ENCODE data around the gene ZNRF2.

DNA sequence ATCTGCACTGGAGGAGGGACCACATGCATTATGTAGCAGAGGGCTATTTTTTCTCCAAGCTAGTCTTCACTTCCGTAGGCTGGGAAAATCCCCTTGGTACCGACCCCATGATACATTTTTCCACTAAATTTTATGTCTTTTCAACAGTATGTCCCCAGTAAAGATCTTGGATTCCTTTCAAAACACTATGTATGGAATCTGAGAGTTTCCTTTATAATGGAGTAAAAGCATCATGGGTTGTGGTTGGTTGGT is 4.8 kb upstream of the ZNRF2 start:
- no peak for TF ChIP-seq ZSCAN29 (CRISPR knock-in tag; conservative IDR thresholded peaks at IDR 0.05)
- no peak for TF ChIP-seq NFYC (CRISPR knock-in tag; IDR thresholded peaks at IDR 0.05)
- TF ChIP-seq, protein P1, sequence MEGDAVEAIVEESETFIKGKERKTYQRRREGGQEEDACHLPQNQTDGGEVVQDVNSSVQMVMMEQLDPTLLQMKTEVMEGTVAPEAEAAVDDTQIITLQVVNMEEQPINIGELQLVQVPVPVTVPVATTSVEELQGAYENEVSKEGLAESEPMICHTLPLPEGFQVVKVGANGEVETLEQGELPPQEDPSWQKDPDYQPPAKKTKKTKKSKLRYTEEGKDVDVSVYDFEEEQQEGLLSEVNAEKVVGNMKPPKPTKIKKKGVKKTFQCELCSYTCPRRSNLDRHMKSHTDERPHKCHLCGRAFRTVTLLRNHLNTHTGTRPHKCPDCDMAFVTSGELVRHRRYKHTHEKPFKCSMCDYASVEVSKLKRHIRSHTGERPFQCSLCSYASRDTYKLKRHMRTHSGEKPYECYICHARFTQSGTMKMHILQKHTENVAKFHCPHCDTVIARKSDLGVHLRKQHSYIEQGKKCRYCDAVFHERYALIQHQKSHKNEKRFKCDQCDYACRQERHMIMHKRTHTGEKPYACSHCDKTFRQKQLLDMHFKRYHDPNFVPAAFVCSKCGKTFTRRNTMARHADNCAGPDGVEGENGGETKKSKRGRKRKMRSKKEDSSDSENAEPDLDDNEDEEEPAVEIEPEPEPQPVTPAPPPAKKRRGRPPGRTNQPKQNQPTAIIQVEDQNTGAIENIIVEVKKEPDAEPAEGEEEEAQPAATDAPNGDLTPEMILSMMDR (CRISPR knock-in tag; IDR thresholded peaks at IDR 0.05), result no peak

All from HepG2 (cell line).